GM12878 (cell line): Measurements from ENCODE around the gene WNT7A. TPM values are rescaled to one million over a fixed set of nuclear protein-coding genes. Genes with fewer than 3 reads are reported as not detected.

Experiments used
- ATAC-seq: fragments of 200-7000 bp; cut with Tn5 transposase; 3 replicates; pipeline ENCODE4 v1.9.1; 2020; ENCODE audit warnings: mild to moderate bottlenecking, moderate library complexity
- BruUV-seq: library from RNA; stranded (reverse); fragments of 400-500 nt; replicated peaks from 2 replicates; lab custom pipeline; 2021; lab: Mats Ljungman, UMichigan
- CTCF ChIA-PET: fragments of 300-600 bp; sonication (Branson Sonifier 250); formaldehyde crosslinking; extraction: SDS; loops from one replicate; lab custom pipeline; 2021; ENCODE audit warnings: inconsistent platforms; lab: Yijun Ruan, JAX
- POLR2A ChIA-PET: fragments of 350-600 bp; formaldehyde crosslinking; extraction: SDS; loops from one replicate; lab custom pipeline; 2021; ENCODE audit warnings: inconsistent platforms; lab: Charles Lee
- RAD21 ChIA-PET: fragments of 300-600 bp; sonication (Branson Sonifier 250); formaldehyde crosslinking; loops from one replicate; lab custom pipeline; 2023; ENCODE audit warnings: antibody characterized with exemption; ENCODE audit not compliant: unreplicated experiment; lab: Charles Lee
- SMC1A ChIA-PET: fragments of 300-600 bp; sonication (Branson Sonifier 250); formaldehyde crosslinking; loops from one replicate; lab custom pipeline; 2023; ENCODE audit not compliant: unreplicated experiment, uncharacterized antibody; lab: Charles Lee
- DNase-seq: peaks from one replicate; pipeline ENCODE4 v3.0.0-alpha.2; 2011; ENCODE audit warnings: low read depth, low spot score
- FAIRE-seq: peaks from 3 replicates; lab custom pipeline; 2011; peaks lifted over from hg19 to GRCh38; lab: Jason Lieb, UNC
- H2AFZ ChIP-seq: 2 replicates; pipeline ENCODE4 v1.6.0; 2011; ENCODE audit warnings: low read depth, low read length, control low read depth; ENCODE audit not compliant: control insufficient read depth
- H3K27ac ChIP-seq: 2 replicates; pipeline ENCODE4 v1.5.1; 2011; ENCODE audit warnings: control low read depth; ENCODE audit not compliant: control insufficient read depth, insufficient read depth
- H3K27me3 ChIP-seq, 2 experiments: replicated peaks in 1 of 2; 2 replicates each; pipeline versions ENCODE4 v1.6.0 to v1.6.1; 2011; ENCODE audit warnings: low read length in 1 of 2; ENCODE audit not compliant: control insufficient read depth in 2 of 2, insufficient read depth in 2 of 2
- H3K36me3 ChIP-seq, 2 experiments: 2 replicates each; pipeline ENCODE4 v1.5.1; 2011; ENCODE audit warnings: low read length in 1 of 2; ENCODE audit not compliant: control insufficient read depth in 2 of 2, insufficient read depth in 2 of 2
- H3K4me1 ChIP-seq: 2 replicates; pipeline ENCODE4 v1.6.1; 2011; ENCODE audit warnings: mild to moderate bottlenecking, low read length, moderate library complexity, mixed read lengths; ENCODE audit not compliant: control insufficient read depth, insufficient read depth
- H3K4me2 ChIP-seq: 2 replicates; pipeline ENCODE4 v1.6.0; 2011; ENCODE audit warnings: control low read depth; ENCODE audit not compliant: control insufficient read depth, insufficient read depth
- H3K4me3 ChIP-seq: fragments of 200-600 bp; sonication (generic); 2 replicates; pipeline ENCODE4 v1.5.1; 2016
- H3K79me2 ChIP-seq: 2 replicates; pipeline ENCODE4 v1.6.0; 2011; ENCODE audit warnings: low read length; ENCODE audit not compliant: control insufficient read depth, insufficient read depth
- H3K9ac ChIP-seq: 2 replicates; pipeline ENCODE4 v1.8.0; 2011; ENCODE audit warnings: low read length, control low read depth, mixed read lengths; ENCODE audit not compliant: control insufficient read depth, insufficient read depth
- H3K9me3 ChIP-seq: replicated peaks from 3 replicates; pipeline ENCODE4 v1.5.1; 2011; ENCODE audit warnings: mild to moderate bottlenecking, low read length; ENCODE audit not compliant: control insufficient read depth, insufficient read depth
- H4K20me1 ChIP-seq: 2 replicates; pipeline ENCODE4 v1.6.0; 2011; ENCODE audit not compliant: control insufficient read depth, insufficient read depth
- BACH1 ChIP-seq: fragments of 450-650 bp; IDR thresholded peaks from 2 replicates; pipeline ENCODE4 v1.6.1; 2017; ENCODE audit warnings: mild to moderate bottlenecking, borderline replicate concordance
- BRCA1 ChIP-seq: IDR thresholded peaks from 2 replicates; pipeline ENCODE4 v1.6.1; 2011; ENCODE audit warnings: low read depth, low read length, improper control_type of control experiment
- CREB1 ChIP-seq: IDR thresholded peaks from 2 replicates; pipeline ENCODE4 v1.6.1; 2012; ENCODE audit warnings: low read depth, mild to moderate bottlenecking, inconsistent platforms
- EP300 ChIP-seq, 2 experiments: fragments of 150-350 bp in 1 of 2; IDR thresholded peaks; 2 replicates each; pipeline ENCODE4 v1.6.1; 2011 to 2012; ENCODE audit warnings: low read depth in 2 of 2, low read length in 2 of 2, borderline replicate concordance in 1 of 2, improper control_type of control experiment in 1 of 2, inconsistent platforms in 1 of 2; ENCODE audit not compliant: control insufficient read depth in 1 of 2
- KLF5 ChIP-seq: fragments of 450-650 bp; IDR thresholded peaks from 2 replicates; pipeline ENCODE4 v1.6.1; 2014; ENCODE audit warnings: mild to moderate bottlenecking; ENCODE audit not compliant: partially characterized antibody
- RELB ChIP-seq: fragments of 450-650 bp; IDR thresholded peaks from 2 replicates; pipeline ENCODE4 v1.6.1; 2017; ENCODE audit warnings: low read depth, mild to moderate bottlenecking, moderate library complexity
- WRNIP1 ChIP-seq: IDR thresholded peaks from 2 replicates; pipeline ENCODE4 v1.6.1; 2011; ENCODE audit warnings: low read depth, low read length, improper control_type of control experiment, borderline replicate concordance
- ZBTB33 ChIP-seq: fragments of 450-650 bp; IDR thresholded peaks from 2 replicates; pipeline ENCODE4 v1.6.1; 2017; ENCODE audit warnings: mild to moderate bottlenecking
- ZNF622 ChIP-seq: fragments of 450-650 bp; IDR thresholded peaks from 2 replicates; pipeline ENCODE4 v1.6.1; 2017; ENCODE audit warnings: mild to moderate bottlenecking, inconsistent platforms
- ZNF687 ChIP-seq: fragments of 450-650 bp; IDR thresholded peaks from 2 replicates; pipeline ENCODE4 v1.6.1; 2017; ENCODE audit warnings: mild to moderate bottlenecking, moderate library complexity
- WGBS: methylation state at CpG from one replicate; pipeline ENCODE4 v1.1.6; 2016; ENCODE audit warnings: low lambda C conversion rate; ENCODE audit not compliant: insufficient replicate concordance, insufficient coverage; ENCODE audit errors: missing lambda C conversion rate; 5-methylcytosine and 5-hydroxymethylcytosine counted together
- in situ Hi-C: fragments of 300-500 bp; cut with MboI; formaldehyde crosslinking; loops from 9 replicates; pipeline ENCODE4 v1.14.3; 2018; ENCODE audit warnings: mixed read lengths
- intact Hi-C: fragments of 100-400 bp; cut with micrococcal nuclease; formaldehyde crosslinking; loops from one replicate; pipeline ENCODE4 v1.14.2; 2022; ENCODE audit not compliant: unreplicated experiment
- polyA plus RNA-seq, 11 experiments: library from polyadenylated mRNA; depleted of rRNA in 4 of 11; unstranded in 6 of 11; stranded (reverse) in 5 of 11; fragments of >200 nt; fragmentation: Nextera tagmentation in 4 of 11; fragmentation: Illumina TruSeq in 1 of 11; extraction: Ambion mirVana in 4 of 11; extraction: Trizol in 1 of 11; gene quantifications; 1 replicate in 1 of 11; 2 replicates in 10 of 11; pipeline versions ENCODE4 v1.2.1 to v1.2.3, GENCODE V29; 2011 to 2016; ENCODE audit warnings: inconsistent platforms in 2 of 11, missing spikeins in 2 of 11, low read depth in 1 of 11
- total RNA-seq, 4 experiments: library from RNA; depleted of rRNA in 3 of 4; stranded (reverse); fragments of >200 nt in 3 of 4; fragmentation: Illumina TruSeq in 1 of 4; extraction: Trizol in 1 of 4; gene quantifications; 2 replicates each; pipeline versions ENCODE4 v1.2.1 to v1.2.3, GENCODE V29; 2013 to 2021

WNT7A gene
- total and polyA plus RNA-seq, 10 of the 15 experiments (the other 5 are each of a cell fraction or from before 2014, with no cell fraction given), result 0.08 TPM; not detected in 9

GRCh38 chr3:13841141-13841540 is 38.7 kb downstream of the WNT7A start:
- in situ Hi-C loops (no loop called here), intact Hi-C loops (no loop called here)
- Histone ChIP-seq H3K9me3 (no peaks in the 10 kb centered on the region), H3K27ac (no peak overlapping the region), H3K9ac (no peak overlapping the region), H3K27me3 (peaks cover 0 to 3% of the 10 kb centered on the region in 2 experiments; a peak in 3 of 4 replicates), H3K79me2 (no peaks in the 10 kb centered on the region), H4K20me1 (no peaks in the 10 kb centered on the region), H3K4me2 (no peak overlapping the region), H2AFZ (no peak overlapping the region), H3K36me3 (no peaks in the 10 kb centered on the region), H3K4me1 (no peaks in the 10 kb centered on the region), H3K4me3 (no peak overlapping the region)
- no peak for TF ChIP-seq KLF5
- TF ChIP-seq BACH1, result no peak
- 40% methylated on average over 8 of the region's 8 CpGs for WGBS
- BruUV-seq, result no TSS peak
- DNase-seq (no peak), ATAC-seq (no peak), FAIRE-seq (no peak)
- ChIA-PET RAD21 (no interaction called here), CTCF (no interaction called here), SMC1A (no interaction called here), POLR2A (no interaction called here)

- no peak overlapping the region for H3K27ac ChIP-seq
- SMC1A ChIA-PET, result no interaction called here
- H3K4me1 ChIP-seq, result no peaks in the 10 kb centered on the region
- H3K9me3 ChIP-seq, result no peaks in the 10 kb centered on the region
- DNase-seq, result no peak
- no peak for FAIRE-seq
- no peak for ATAC-seq
- RAD21 ChIA-PET, result no interaction called here
- H3K27me3 ChIP-seq, result peaks cover 0 to 3% of the 10 kb centered on the region in 2 experiments; a peak in 3 of 4 replicates
- H4K20me1 ChIP-seq, result no peaks in the 10 kb centered on the region
- WGBS, result 22% methylated on average over 2 of the region's 2 CpGs
- H3K4me3 ChIP-seq, result no peak overlapping the region
- intact Hi-C loops (no loop called here), in situ Hi-C loops (no loop called here)
- CTCF ChIA-PET, result no interaction called here
- no peak overlapping the region for H2AFZ ChIP-seq
- no peaks in the 10 kb centered on the region for H3K79me2 ChIP-seq
- BruUV-seq, result no TSS peak
- H3K36me3 ChIP-seq, result no peaks in the 10 kb centered on the region
- H3K9ac ChIP-seq, result no peak overlapping the region
- POLR2A ChIA-PET, result no interaction called here
- TF ChIP-seq EP300 (IDR thresholded peaks at IDR 0.05; ENCODE audit: borderline replicate concordance in 1 of 2, control insufficient read depth in 1 of 2, low read depth in 2 of 2, low read length in 2 of 2) (no peak), WRNIP1 (no peak), ZBTB33 (no peak), BRCA1 (no peak), ZNF687 (no peak), CREB1 (no peak), ZNF622 (no peak), RELB (no peak)
- H3K4me2 ChIP-seq, result no peak overlapping the region
Observed at GRCh38 chr3:13840456-13840855, 39.4 kb downstream of the WNT7A start.
